Parathyroid adenoma (tissue), 2 donors: Measurements from ENCODE around the gene MYL9.

Source experiments
- H2AFZ ChIP-seq: fragments of 300-600 bp; sonication (generic); one replicate; pipeline ENCODE4 v1.7.0; 2017; ENCODE audit warnings: antibody characterized with exemption, mild to moderate bottlenecking
- H3K27ac ChIP-seq: fragments of 300-600 bp; sonication (generic); one replicate; pipeline ENCODE4 v1.7.0; 2017
- H3K27me3 ChIP-seq: fragments of 300-600 bp; sonication (generic); one replicate; pipeline ENCODE4 v1.7.0; 2017; ENCODE audit warnings: low read length; ENCODE audit not compliant: control insufficient read depth, insufficient read depth
- H3K36me3 ChIP-seq: fragments of 300-600 bp; sonication (generic); one replicate; pipeline ENCODE4 v1.7.0; 2017; ENCODE audit warnings: low read length; ENCODE audit not compliant: control insufficient read depth, insufficient read depth
- H3K4me1 ChIP-seq: fragments of 300-600 bp; sonication (generic); one replicate; pipeline ENCODE4 v1.7.0; 2017; ENCODE audit warnings: control low read depth
- H3K4me2 ChIP-seq: fragments of 300-600 bp; sonication (generic); one replicate; pipeline ENCODE4 v1.7.0; 2017; ENCODE audit warnings: low read length
- H3K4me3 ChIP-seq: fragments of 300-600 bp; sonication (generic); one replicate; pipeline ENCODE4 v1.7.0; 2017; ENCODE audit warnings: low read depth, low read length
- H3K79me2 ChIP-seq: fragments of 300-600 bp; sonication (generic); one replicate; pipeline ENCODE4 v1.7.0; 2017; ENCODE audit warnings: control low read depth
- H3K9ac ChIP-seq: fragments of 300-600 bp; sonication (generic); one replicate; pipeline ENCODE4 v1.7.0; 2017; ENCODE audit warnings: mild to moderate bottlenecking
- H3K9me3 ChIP-seq: fragments of 300-600 bp; sonication (generic); one replicate; pipeline ENCODE4 v1.7.0; 2017; ENCODE audit warnings: low read length; ENCODE audit not compliant: control insufficient read depth
- TF ChIP-seq, protein P1 (sequence below): fragments of 300-600 bp; sonication (generic); IDR thresholded peaks from one replicate; pipeline ENCODE4 v1.7.0; 2017; ENCODE audit warnings: antibody characterized with exemption, mild to moderate bottlenecking
- donor health status: primary hyperparathyroidism.

Gene MYL9

DNA sequence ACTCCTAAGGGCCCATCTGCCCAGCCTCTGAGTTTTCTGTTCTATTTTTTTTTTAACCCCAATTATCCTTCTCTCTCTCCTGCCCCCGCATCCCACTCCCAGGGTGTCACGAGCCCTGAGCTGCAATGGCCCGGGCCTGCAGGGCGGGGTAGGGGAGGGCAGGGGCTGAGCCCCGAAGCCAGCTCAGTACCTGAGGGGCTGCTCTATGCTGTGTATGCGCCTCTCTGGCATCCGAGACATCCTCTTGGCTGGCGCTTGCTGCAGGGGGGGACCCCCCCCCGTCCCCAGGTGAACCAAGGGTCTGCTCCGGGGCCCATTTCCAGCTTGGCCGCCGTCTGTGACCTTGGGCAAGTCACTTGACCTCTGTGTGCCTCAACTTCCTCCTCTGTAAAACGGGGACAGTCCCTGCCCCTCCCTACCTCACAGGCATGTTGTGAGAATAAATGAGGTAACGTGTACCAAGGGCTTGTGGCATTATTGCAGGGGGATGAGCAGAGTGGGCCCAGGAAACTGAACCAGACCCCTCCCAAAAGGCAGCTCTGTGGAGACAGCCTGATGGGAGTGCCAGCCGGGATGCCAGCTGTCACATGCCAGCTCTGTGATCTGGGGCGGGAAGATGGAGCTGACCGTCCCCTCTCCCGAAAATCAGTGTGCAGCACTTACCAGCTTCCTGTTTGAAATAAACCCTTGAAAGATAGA is 13.0 kb upstream of the MYL9 start:
- Histone ChIP-seq H3K9me3 (no peaks in the 10 kb centered on the region), H2AFZ (no peak overlapping the region), H3K36me3 (no peaks in the 10 kb centered on the region), H3K27ac (no peak overlapping the region), H3K79me2 (no peaks in the 10 kb centered on the region), H3K4me2 (no peak overlapping the region), H3K9ac (no peak overlapping the region), H3K4me3 (no peak overlapping the region), H3K4me1 (no peaks in the 10 kb centered on the region), H3K27me3 (no peaks in the 10 kb centered on the region)
- TF ChIP-seq, protein P1, sequence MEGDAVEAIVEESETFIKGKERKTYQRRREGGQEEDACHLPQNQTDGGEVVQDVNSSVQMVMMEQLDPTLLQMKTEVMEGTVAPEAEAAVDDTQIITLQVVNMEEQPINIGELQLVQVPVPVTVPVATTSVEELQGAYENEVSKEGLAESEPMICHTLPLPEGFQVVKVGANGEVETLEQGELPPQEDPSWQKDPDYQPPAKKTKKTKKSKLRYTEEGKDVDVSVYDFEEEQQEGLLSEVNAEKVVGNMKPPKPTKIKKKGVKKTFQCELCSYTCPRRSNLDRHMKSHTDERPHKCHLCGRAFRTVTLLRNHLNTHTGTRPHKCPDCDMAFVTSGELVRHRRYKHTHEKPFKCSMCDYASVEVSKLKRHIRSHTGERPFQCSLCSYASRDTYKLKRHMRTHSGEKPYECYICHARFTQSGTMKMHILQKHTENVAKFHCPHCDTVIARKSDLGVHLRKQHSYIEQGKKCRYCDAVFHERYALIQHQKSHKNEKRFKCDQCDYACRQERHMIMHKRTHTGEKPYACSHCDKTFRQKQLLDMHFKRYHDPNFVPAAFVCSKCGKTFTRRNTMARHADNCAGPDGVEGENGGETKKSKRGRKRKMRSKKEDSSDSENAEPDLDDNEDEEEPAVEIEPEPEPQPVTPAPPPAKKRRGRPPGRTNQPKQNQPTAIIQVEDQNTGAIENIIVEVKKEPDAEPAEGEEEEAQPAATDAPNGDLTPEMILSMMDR: no peak

DNA sequence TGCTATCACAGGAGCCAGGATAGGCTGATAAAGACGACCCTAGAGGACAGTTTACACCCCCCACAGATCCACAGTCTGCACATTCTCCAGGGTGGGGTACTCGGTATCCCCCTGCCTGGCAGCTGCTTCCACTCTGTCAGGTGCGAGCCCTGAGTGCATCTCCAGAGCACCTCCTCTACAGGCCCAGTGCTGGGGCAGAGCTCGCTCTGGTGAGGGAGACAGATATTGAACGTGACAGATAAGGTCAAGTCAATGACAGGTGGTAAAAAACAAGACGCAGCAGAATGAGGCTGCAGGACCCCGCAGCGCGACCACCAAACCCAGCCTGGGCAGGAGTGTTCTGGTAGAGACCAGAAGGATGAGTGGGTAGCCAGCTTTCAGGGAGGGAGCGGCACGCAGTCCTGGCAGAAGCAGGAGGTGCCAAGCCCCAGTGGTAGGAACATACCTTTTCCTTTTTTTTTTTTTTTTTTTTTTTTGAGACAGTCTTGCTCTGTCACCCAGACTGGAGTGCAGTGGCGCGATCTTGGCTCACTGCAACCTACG is 12.4 kb upstream of the MYL9 start:
- Histone ChIP-seq H2AFZ (no peak overlapping the region), H3K36me3 (no peaks in the 10 kb centered on the region), H3K79me2 (no peaks in the 10 kb centered on the region), H3K27ac (no peak overlapping the region), H3K9ac (no peak overlapping the region), H3K4me1 (no peaks in the 10 kb centered on the region), H3K4me2 (no peak overlapping the region), H3K9me3 (no peaks in the 10 kb centered on the region), H3K27me3 (no peaks in the 10 kb centered on the region), H3K4me3 (no peak overlapping the region)
- TF ChIP-seq, protein P1: no peak

DNA sequence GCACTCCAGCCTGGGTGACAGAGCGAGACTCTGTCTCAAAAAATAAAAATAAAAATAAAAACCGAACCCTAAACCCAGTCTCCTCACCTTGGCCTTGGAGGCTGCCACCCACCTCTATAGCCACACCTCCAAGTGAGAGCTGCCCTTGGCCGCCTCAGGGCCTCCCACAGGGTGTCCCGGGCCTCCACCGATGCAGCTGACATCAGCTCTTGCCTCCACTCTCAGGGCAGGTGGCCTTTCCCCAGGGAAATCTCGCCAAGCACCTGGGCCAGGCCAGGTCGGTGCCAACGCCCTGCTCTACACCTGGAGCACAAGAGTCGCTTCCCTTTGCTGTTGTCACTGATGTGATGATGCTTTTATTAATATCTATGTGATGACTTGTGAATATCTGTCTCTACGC is 8.9 kb upstream of the MYL9 start:
- H3K9me3 ChIP-seq: no peaks in the 10 kb centered on the region
- no peak overlapping the region for H3K27ac ChIP-seq
- no peaks in the 10 kb centered on the region for H3K27me3 ChIP-seq
- H3K9ac ChIP-seq: no peak overlapping the region
- TF ChIP-seq, protein P1: no peak
- H2AFZ ChIP-seq: no peak overlapping the region
- no peaks in the 10 kb centered on the region for H3K36me3 ChIP-seq
- no peak overlapping the region for H3K4me2 ChIP-seq
- H3K79me2 ChIP-seq: no peaks in the 10 kb centered on the region
- H3K4me3 ChIP-seq: no peak overlapping the region
- H3K4me1 ChIP-seq: no peaks in the 10 kb centered on the region

DNA sequence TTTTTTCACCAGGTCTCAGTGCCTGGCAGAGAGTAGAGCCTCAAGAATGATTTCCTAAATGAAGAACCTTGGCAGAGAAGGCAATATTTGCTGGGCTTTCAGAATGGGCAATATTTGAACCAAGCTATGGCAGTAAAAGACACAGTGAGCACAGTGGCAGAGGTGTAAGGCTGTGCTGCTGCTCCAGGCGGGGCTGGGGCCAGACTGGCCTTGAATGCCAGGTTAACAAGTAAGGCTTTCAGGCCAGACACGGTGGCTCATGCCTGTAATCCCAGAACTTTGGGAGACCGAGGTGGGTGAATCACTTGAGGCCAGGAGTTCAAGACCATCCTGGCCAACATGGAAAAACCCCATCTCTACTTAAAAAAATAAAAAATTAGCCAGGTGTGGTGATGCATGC is 8.5 kb upstream of the MYL9 start:
- TF ChIP-seq, protein P1: no peak
- H3K4me1 ChIP-seq: no peaks in the 10 kb centered on the region
- no peaks in the 10 kb centered on the region for H3K36me3 ChIP-seq
- no peaks in the 10 kb centered on the region for H3K9me3 ChIP-seq
- no peak overlapping the region for H3K27ac ChIP-seq
- no peak overlapping the region for H3K9ac ChIP-seq
- H3K79me2 ChIP-seq: no peaks in the 10 kb centered on the region
- no peak overlapping the region for H3K4me3 ChIP-seq
- no peaks in the 10 kb centered on the region for H3K27me3 ChIP-seq
- H2AFZ ChIP-seq: no peak overlapping the region
- H3K4me2 ChIP-seq: no peak overlapping the region
